Mesodermal cell (in vitro differentiated cells): Measurements from ENCODE around the gene TPM2. TPM values are rescaled to one million over a fixed set of nuclear protein-coding genes. Genes with fewer than 3 reads are reported as not detected.
A peak's percentile ranks its signal among the peaks of the same experiment; 100 is the strongest.

Experiments used
- H3K27ac ChIP-seq: 2 replicates; pipeline ENCODE4 v1.7.0; 2013; ENCODE audit warnings: mild to moderate bottlenecking, low read depth, low read length, moderate library complexity; ENCODE audit not compliant: severe bottlenecking
- H3K36me3 ChIP-seq: 2 replicates; pipeline ENCODE4 v1.7.1; 2013; ENCODE audit warnings: mild to moderate bottlenecking, low read length, moderate library complexity; ENCODE audit not compliant: control insufficient read depth, insufficient read depth
- H3K4me1 ChIP-seq: one replicate; pipeline ENCODE4 v1.7.1; 2013; ENCODE audit warnings: mild to moderate bottlenecking, low read length; ENCODE audit not compliant: insufficient read depth, control insufficient read depth, poor library complexity, severe bottlenecking
- H3K4me3 ChIP-seq: 2 replicates; pipeline ENCODE4 v1.7.0; 2013; ENCODE audit warnings: low read length, control low read depth, mild to moderate bottlenecking; ENCODE audit not compliant: insufficient read depth, poor library complexity, severe bottlenecking; ENCODE audit errors: extremely low read depth
- H3K9me3 ChIP-seq: 2 replicates; pipeline ENCODE4 v1.7.1; 2013; ENCODE audit warnings: mild to moderate bottlenecking, low read length, moderate library complexity; ENCODE audit not compliant: control insufficient read depth
- WGBS, 2 experiments: methylation state at CpG; one replicate each; pipeline ENCODE4 v1.1.5; 2013; ENCODE audit warnings: missing lambda C conversion rate in 2 of 2; ENCODE audit not compliant: insufficient coverage in 2 of 2; 5-methylcytosine and 5-hydroxymethylcytosine counted together
- polyA plus RNA-seq, 2 experiments: library from polyadenylated mRNA; stranded (reverse); fragments of 50-300 nt; gene quantifications; one replicate each; pipeline ENCODE4 v1.2.3, GENCODE V29; 2013

The TPM2 gene
- 448 TPM for polyA plus RNA-seq (2013, experiment 1 of 2)
- polyA plus RNA-seq (2013, experiment 2 of 2): 379 TPM

DNA sequence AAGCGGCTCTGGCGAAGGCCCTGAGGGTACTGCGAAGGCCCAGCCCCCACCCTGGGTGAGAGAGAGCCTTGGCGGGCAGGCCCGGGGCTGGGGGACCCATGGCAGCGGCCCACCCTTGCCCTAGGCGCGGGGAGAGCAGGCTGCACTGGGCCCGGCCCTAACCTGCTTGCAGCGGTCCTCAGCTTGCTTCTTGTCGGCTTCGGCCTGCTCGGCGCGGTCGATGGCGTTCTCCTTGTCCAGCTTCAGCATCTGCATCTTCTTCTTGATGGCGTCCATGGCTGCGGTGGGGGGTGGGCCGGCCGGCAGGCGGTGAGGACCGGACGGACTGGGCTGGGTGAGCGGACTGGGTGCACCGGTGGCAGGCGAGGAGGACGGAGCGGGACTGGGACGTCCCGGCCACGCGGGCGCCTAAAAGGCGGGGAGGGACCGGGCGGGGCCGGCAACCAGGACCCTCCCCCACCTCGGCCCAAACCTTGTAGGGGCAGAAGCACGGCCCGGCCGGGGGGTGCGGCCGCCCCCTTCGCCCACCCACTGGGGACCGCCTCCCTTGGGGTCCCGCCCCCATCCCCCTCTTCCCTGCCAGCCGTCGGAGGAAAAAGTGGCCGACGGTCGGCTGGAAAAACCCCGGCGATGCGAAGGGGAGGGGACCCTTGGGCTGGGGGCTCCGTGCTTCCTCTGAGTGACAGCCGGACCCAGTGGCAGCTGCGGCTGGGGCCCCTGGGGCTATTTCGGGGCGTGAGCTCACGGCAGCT is at the start of gene TPM2:
Gene TPM2, minus strand, starts transcription at position 384 of the 752 bp plus-strand sequence. Its CDS starts 108 bp downstream, at position 276.
- WGBS, 2 experiments: 1% methylated on average over 44 to 54 of the region's 61 CpGs
- H3K9me3 ChIP-seq: no peaks in the 10 kb centered on the region
- H3K27ac ChIP-seq: peak within 1 kb of the TSS; percentile 92
- H3K4me3 ChIP-seq: peak within 1 kb of the TSS; percentile 79
- H3K36me3 ChIP-seq: peaks cover 36% of the 10 kb centered on the region
- peaks cover 31% of the 10 kb centered on the region for H3K4me1 ChIP-seq

DNA sequence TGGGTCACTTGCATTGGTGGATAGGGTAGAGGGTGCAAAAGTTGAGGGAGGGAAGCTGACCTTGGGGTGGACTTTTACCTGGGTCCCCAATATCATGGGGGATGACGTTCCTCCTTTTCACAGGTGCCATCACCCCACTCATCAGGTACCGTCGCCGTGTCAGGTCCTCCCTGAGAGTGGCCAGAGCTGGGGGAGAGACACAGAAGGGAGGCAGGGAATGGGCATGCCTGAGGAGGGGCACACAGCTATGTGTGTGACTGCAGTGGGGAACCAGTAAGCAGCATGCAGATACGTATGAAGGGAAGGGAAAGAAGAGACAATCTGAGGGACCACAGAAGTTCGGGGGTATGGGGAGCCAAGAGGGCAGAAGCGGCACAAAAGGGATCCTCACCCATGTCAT is 49.2 kb upstream of the TPM2 start:
- H3K27ac ChIP-seq: no peak overlapping the region
- no peak overlapping the region for H3K4me3 ChIP-seq
- H3K9me3 ChIP-seq: no peaks in the 10 kb centered on the region
- H3K36me3 ChIP-seq: peaks cover 94% of the 10 kb centered on the region
- peaks cover 14% of the 10 kb centered on the region for H3K4me1 ChIP-seq
- WGBS, 2 experiments: 97 to 100% methylated on average over 3 to 4 of the region's 7 CpGs

DNA sequence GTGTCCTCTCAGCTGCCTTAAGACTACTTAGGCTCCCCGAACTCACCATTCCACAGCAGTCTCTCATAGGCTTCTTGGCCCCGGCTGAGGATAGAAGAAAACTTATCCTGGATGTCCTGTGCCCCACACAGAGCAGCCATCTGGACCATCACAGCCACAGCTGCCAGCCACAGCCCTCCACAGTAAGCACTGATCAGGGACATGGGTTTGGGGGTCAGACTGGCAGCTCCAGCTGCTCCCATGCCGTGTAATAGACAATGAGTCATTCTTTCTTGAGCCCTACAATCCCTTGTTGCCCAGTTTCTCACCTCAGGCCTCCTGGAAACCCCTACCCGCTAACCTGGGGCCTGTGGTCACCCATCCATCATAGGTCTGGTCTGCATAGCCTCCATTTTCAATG is 48.5 kb upstream of the TPM2 start:
- Histone ChIP-seq H3K4me1 (peaks cover 20% of the 10 kb centered on the region), H3K9me3 (no peaks in the 10 kb centered on the region), H3K27ac (no peak overlapping the region), H3K36me3 (peaks cover 89% of the 10 kb centered on the region), H3K4me3 (no peak overlapping the region)
- WGBS, 2 experiments: 80 to 88% methylated on average over 3 of the region's 4 CpGs

DNA sequence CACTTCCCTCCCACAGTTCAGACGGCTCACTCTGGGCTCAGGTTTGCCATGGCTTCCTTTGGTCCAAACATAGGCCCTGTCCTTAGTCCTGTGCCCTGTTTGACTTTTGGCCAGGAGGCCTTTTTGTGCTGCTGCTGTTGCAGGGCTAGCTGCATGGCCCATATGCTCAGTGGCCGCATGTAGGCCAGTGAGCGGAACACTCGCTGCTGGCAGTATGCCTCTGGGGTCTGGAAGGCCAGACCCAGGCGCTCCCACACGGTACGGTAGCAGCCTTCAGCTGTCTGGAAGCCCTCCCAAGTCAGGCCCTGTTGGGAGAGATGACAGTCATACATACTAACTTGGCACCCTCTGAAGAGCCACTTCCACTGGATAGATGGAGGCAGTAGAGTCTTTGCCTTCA is 47.4 kb upstream of the TPM2 start:
- Histone ChIP-seq H3K36me3 (peaks cover 78% of the 10 kb centered on the region), H3K9me3 (no peaks in the 10 kb centered on the region), H3K27ac (no peak overlapping the region), H3K4me1 (peaks cover 20% of the 10 kb centered on the region), H3K4me3 (no peak overlapping the region)
- WGBS, 2 experiments: 94 to 95% methylated on average over 5 to 7 of the region's 7 CpGs

DNA sequence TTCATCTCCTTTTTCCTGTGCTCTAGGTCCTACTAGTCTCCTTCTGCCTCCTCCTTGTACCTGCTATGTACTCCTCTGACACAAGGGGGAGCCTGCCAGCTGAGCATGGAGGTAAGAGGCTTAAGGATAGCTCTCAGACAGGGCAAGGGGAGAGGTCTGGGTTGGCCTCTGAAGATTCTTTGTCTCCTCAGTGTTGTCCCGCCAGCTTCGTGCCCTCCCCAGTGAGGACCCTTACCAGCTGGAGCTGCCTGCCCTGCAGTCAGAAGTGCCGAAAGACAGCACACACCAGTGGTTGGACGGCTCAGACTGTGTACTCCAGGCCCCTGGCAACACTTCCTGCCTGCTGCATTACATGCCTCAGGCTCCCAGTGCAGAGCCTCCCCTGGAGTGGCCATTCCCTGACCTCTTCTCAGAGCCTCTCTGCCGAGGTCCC is 46.5 kb upstream of the TPM2 start:
- H3K9me3 ChIP-seq: no peaks in the 10 kb centered on the region
- H3K4me3 ChIP-seq: no peak overlapping the region
- 51 to 62% methylated on average over 4 of the region's 5 CpGs for WGBS, 2 experiments
- H3K27ac ChIP-seq: peak overlapping the region; percentile 75
- H3K36me3 ChIP-seq: peaks cover 70% of the 10 kb centered on the region
- H3K4me1 ChIP-seq: peaks cover 20% of the 10 kb centered on the region

DNA sequence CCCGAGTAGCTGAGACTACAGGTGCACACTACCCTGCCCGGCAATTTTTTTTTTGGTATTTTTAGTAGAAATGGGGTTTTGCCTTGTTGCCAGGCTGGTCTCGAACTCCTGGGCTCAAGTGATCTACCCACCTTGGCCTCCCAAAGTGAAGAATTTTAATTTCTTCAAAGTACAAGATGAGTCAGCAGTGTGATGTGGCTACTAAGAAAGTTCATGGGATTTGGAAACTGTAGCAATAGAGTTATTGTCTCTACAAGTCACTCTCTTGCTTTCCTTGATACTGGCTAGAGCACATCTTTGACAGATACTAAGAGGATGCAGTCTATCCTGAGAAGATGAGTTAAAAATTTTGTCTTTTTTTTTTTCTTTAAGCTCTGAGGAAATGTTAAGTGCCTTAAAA is 44.4 kb upstream of the TPM2 start:
- H3K9me3 ChIP-seq: no peaks in the 10 kb centered on the region
- peaks cover 37% of the 10 kb centered on the region for H3K4me1 ChIP-seq
- peak overlapping the region; percentile 94 for H3K4me3 ChIP-seq
- no peak overlapping the region for H3K27ac ChIP-seq
- H3K36me3 ChIP-seq: peaks cover 49% of the 10 kb centered on the region
- WGBS, 2 experiments: 100% methylated on average over 1 of the region's 3 CpGs; no CpG with 5 or more reads in 1 of the 2 experiments

DNA sequence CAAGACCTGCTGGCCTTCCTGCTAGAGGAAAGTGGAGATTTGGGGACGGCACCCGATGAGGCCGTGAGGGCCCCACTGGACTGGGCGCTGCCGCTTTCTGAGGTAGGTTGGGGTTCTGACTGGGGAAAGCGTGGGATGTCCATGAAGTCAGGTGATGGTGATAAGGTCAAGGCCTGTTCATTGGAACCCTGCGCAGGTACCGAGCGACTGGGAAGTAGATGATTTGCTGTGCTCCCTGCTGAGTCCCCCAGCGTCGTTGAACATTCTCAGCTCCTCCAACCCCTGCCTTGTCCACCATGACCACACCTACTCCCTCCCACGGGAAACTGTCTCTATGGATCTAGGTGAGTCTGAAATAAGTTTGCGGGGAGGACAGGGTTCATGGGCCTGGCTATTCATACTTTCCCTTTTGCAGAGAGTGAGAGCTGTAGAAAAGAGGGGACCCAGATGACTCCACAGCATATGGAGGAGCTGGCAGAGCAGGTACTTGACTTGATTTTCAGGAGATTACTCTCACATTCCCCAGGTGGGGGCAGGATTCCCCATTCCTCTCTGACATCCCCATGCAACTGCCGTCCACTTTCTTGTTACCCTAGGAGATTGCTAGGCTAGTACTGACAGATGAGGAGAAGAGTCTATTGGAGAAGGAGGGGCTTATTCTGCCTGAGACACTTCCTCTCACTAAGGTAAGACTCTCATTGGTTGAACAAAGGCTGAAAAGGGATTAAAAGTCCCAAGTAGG is 43.2 kb upstream of the TPM2 start:
- H3K4me3 ChIP-seq: peak overlapping the region; percentile 94
- peak overlapping the region; percentile 91 for H3K27ac ChIP-seq

DNA sequence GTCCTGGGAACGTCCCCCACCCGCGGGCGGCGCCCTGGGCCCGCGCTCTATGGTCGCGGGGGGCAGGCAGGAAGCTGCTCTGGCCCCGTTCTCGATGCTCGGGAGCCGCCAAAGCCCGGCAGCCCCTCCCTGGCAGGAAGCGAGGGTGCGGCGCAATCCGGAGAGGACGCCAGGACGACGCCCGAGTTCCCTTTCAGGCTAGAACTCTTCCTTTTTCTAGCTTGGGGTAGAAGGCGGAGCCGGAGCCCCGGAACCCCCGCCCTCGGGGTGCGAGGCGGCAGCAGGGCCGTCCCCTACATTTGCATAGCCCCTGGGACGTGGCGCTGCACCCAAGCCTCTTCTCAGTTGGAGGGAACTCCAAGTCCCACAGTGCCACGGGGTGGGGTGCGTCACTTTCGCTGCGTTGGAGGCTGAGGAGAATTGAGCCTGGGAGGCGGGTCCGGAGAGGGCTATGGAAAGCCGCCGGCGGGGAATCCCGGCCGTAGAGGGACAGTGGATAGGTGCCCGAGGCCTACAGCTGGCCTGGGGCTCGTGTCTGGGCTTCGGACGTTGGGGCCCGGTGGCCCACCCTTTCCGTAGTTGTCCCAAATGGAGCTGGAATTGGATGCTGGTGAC is 42.6 kb upstream of the TPM2 start, which contains the start of the genes CREB3 and TLN1:
Gene CREB3, plus strand, starts transcription at position 482 of the 615 bp plus-strand sequence. Its CDS starts 107 bp downstream, at position 589.
Gene TLN1, minus strand, starts transcription at position 11 of the 615 bp plus-strand sequence. CDS start 6,501 bp downstream, outside the sequence.
- 0% methylated on average over 45 to 48 of the region's 49 CpGs for WGBS, 2 experiments

More for the DNA sequence above, 43.2 kb upstream of the TPM2 start:
- H3K4me1 ChIP-seq: peaks cover 45% of the 10 kb centered on the region
- no peaks in the 10 kb centered on the region for H3K9me3 ChIP-seq
- peaks cover 38% of the 10 kb centered on the region for H3K36me3 ChIP-seq
- 0 to 2% methylated on average over 6 to 7 of the region's 14 CpGs for WGBS, 2 experiments

DNA sequence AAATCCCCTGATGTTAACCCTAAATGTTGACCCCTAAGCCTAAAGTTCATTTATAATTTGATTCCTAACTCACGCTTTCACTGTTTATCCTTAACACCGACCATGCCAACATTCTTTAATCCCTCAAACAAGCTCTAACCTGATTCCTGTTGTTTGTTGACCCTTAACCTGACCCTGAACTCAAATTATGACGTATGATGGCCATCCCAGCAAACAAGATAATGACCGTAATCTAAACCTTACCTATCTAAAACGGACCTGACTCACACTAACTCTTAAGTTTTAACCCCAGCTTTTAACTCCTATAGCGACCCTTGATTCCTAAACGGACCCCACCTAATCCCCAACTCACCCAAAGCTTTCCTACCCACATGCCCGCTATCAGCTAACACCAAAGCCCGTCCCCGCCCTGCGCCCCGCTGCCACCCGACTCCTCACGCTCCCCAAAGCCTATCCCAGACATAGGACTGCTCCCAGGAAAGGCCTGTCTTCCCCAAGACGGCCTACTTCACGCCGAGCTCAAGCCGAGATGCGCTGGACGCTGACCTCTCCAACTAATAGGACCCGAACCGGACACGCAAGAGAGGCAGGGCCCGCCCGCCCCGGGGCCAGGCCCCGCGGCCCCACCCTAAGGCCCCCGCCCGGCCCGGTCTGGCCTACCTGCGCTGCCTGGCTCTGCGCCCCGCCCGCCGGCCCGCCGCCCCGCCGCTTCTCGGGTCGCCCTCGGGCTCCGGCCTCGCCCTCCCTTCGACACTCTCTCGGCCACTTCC is 41.9 kb upstream of the TPM2 start:
- H3K4me1 ChIP-seq: peaks cover 55% of the 10 kb centered on the region
- WGBS, 2 experiments: 0% methylated on average over 23 to 39 of the region's 47 CpGs

More for the DNA sequence above, 42.6 kb upstream of the TPM2 start, which contains the start of the genes CREB3 and TLN1:
- peaks cover 31% of the 10 kb centered on the region for H3K36me3 ChIP-seq
- peak within 1 kb of the TSS; percentile 94 for H3K4me3 ChIP-seq
- H3K27ac ChIP-seq: peak within 1 kb of the TSS; percentile 91
- peaks cover 49% of the 10 kb centered on the region for H3K4me1 ChIP-seq
- no peaks in the 10 kb centered on the region for H3K9me3 ChIP-seq

DNA sequence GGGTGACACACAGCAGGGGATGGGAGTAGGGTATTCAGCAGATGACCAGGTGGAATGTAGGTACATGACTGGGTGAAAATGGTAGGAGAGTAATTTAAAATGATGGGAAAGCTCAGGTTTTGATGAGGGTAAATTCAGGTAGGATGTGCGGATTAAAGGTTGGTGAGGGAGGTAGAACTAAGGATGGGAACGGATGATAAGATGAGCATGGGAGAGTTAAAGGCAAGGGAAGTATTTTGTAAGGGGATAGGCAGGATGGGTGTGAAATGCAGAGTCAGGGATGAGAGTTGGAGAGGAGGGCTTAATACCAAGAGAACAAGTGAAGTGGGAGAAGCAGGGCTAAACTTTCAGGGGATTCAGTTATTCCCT is 40.7 kb upstream of the TPM2 start:
- WGBS, 2 experiments: 91 to 93% methylated on average over 2 of the region's 2 CpGs
- no peak overlapping the region for H3K27ac ChIP-seq
- peak overlapping the region; percentile 94 for H3K4me3 ChIP-seq
- peaks cover 47% of the 10 kb centered on the region for H3K4me1 ChIP-seq
- H3K36me3 ChIP-seq: peaks cover 34% of the 10 kb centered on the region
- no peaks in the 10 kb centered on the region for H3K9me3 ChIP-seq

More for the DNA sequence above, 41.9 kb upstream of the TPM2 start:
- peak overlapping the region; percentile 91 for H3K27ac ChIP-seq
- H3K36me3 ChIP-seq: peaks cover 30% of the 10 kb centered on the region
- H3K9me3 ChIP-seq: no peaks in the 10 kb centered on the region
- peak overlapping the region; percentile 94 for H3K4me3 ChIP-seq
